ENCODE data around the gene STARD3. TPM values are rescaled to one million over a fixed set of nuclear protein-coding genes. Genes with fewer than 3 reads are reported as not detected.
A peak's percentile ranks its signal among the peaks of the same experiment; 100 is the strongest.

Gene STARD3
- total RNA-seq, 1 donor from 2014 or later, result 51.2 TPM

DNA sequence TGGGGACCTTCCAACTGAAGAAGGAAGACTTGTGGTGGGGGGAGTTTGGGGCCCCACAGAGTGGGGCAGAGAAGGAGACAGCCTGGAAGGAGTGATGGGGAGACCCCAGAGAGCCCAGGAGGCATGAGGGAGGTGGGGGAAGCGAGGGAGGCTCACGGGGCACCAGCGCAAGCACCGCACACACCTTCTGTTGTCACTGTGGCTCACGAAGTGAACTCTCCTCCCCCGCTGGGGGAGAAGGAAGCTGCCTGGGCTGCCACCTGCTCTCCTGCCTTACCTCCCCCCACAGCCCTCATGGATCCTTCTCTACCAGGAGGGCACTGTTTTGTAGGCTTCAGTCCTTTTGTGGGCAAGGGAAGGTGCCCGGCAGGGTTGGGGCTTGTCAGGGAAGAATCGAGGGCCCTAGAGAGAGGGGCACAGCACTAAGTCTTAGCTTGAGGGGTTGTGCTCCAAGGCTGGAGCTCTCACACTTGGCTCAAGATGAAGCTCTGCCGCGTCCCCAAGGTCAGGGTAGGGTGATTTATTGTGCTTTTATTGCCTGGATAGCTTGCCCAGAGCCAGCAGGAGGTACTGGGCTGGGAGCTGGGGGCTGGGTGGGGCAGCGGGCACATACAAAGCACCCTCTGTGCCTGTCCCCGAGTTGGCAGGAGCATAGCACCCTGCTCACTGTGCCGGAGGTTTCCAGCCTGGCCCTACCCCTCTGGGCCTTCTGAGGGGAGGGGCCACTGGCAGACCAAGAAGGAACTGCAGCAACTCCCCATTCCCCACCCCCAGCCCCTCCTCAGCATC is 4.6 kb upstream of the STARD3 start:
- Mint-ChIP-seq H3K36me3 (ENCODE audit: low read depth, unreplicated experiment) (no peaks in the 10 kb centered on the region), H3K9me3 (ENCODE audit: unreplicated experiment) (no peaks in the 10 kb centered on the region), H3K4me1 (ENCODE audit: low read depth, unreplicated experiment) (peaks cover 2% of the 10 kb centered on the region), H3K27me3 (ENCODE audit: low read depth, unreplicated experiment) (peaks cover 37% of the 10 kb centered on the region), H3K27ac (ENCODE audit: unreplicated experiment) (no peak overlapping the region), H3K4me3 (ENCODE audit: unreplicated experiment) (no peak overlapping the region)
- Histone ChIP-seq H3K9ac (ENCODE audit: low read length) (no peak overlapping the region), H3K4me3 (ENCODE audit: insufficient read depth, low read depth, low read length) (no peak overlapping the region), H3K4me2 (ENCODE audit: low read length) (no peak overlapping the region), H3K9me3 (ENCODE audit: insufficient read depth, low read depth, low read length) (no peaks in the 10 kb centered on the region), H3K27me3 (ENCODE audit: insufficient read depth, low read length) (peaks cover 37% of the 10 kb centered on the region), H3K4me1 (ENCODE audit: insufficient read depth, low read length) (peaks cover 3% of the 10 kb centered on the region), H3K79me2 (ENCODE audit: insufficient read depth, low read length) (peaks cover 3% of the 10 kb centered on the region), H2AFZ (ENCODE audit: low read depth, low read length) (no peak overlapping the region), H3K36me3 (ENCODE audit: insufficient read depth, low read length) (no peaks in the 10 kb centered on the region), H4K20me1 (ENCODE audit: insufficient read depth, low read length) (no peaks in the 10 kb centered on the region), H3K27ac (ENCODE audit: low read depth, low read length) (no peak overlapping the region)
- FAIRE-seq (no peak), DNase-seq (ENCODE audit: low read depth) (no peak)
- TF ChIP-seq EZH2 (IDR thresholded peaks at IDR 0.05; ENCODE audit: insufficient read depth, low read length) (no peak), CTCF (IDR thresholded peaks at IDR 0.05; ENCODE audit: insufficient read depth, low read depth, low read length) (no peak)

GRCh38 chr17:39633570-39634183 is 3.3 kb upstream of the STARD3 start:
- Mint-ChIP-seq H3K27ac (ENCODE audit: unreplicated experiment) (no peak overlapping the region), H3K36me3 (ENCODE audit: low read depth, unreplicated experiment) (no peaks in the 10 kb centered on the region), H3K4me1 (ENCODE audit: low read depth, unreplicated experiment) (peaks cover 12% of the 10 kb centered on the region), H3K27me3 (ENCODE audit: low read depth, unreplicated experiment) (peaks cover 26% of the 10 kb centered on the region), H3K4me3 (ENCODE audit: unreplicated experiment) (peak overlapping the region; percentile 29), H3K9me3 (ENCODE audit: unreplicated experiment) (no peaks in the 10 kb centered on the region)
- H2AFZ ChIP-seq (ENCODE audit: low read depth, low read length), result no peak overlapping the region
- DNase-seq (ENCODE audit: low read depth), result no peak
- H3K4me3 ChIP-seq (ENCODE audit: insufficient read depth, low read depth, low read length), result no peak overlapping the region
- peaks cover 7% of the 10 kb centered on the region for H4K20me1 ChIP-seq (ENCODE audit: insufficient read depth, low read length)
- H3K9me3 ChIP-seq (ENCODE audit: insufficient read depth, low read depth, low read length), result no peaks in the 10 kb centered on the region
- peaks cover 27% of the 10 kb centered on the region for H3K27me3 ChIP-seq (ENCODE audit: insufficient read depth, low read length)
- H3K79me2 ChIP-seq (ENCODE audit: insufficient read depth, low read length), result peaks cover 16% of the 10 kb centered on the region
- no peak overlapping the region for H3K4me2 ChIP-seq (ENCODE audit: low read length)
- H3K9ac ChIP-seq (ENCODE audit: low read length), result no peak overlapping the region
- H3K4me1 ChIP-seq (ENCODE audit: insufficient read depth, low read length), result peaks cover 12% of the 10 kb centered on the region
- no peak for FAIRE-seq
- no peaks in the 10 kb centered on the region for H3K36me3 ChIP-seq (ENCODE audit: insufficient read depth, low read length)
- TF ChIP-seq EZH2 (IDR thresholded peaks at IDR 0.05; ENCODE audit: insufficient read depth, low read length) (no peak), CTCF (IDR thresholded peaks at IDR 0.05; ENCODE audit: insufficient read depth, low read depth, low read length) (no peak)
- H3K27ac ChIP-seq (ENCODE audit: low read depth, low read length), result no peak overlapping the region
